Activated B cell treated with CpG ODN at 0.5 μM for 24 hours (primary cell): ENCODE data around the gene ZCWPW1. TPM values are rescaled to one million over a fixed set of nuclear protein-coding genes. Genes with fewer than 3 reads are reported as not detected.
"Not testable (repeated sequence)": the region's sequence is repeated elsewhere in the genome, so short reads cannot be mapped to it uniquely, and the experiment has no call there.

Experiments used
- ATAC-seq: fragments of 200-7000 bp; cut with Tn5 transposase; one replicate; pipeline ENCODE4 v1.10.0; 2021; ENCODE audit warnings: low read depth, mild to moderate bottlenecking, moderate library complexity
- CTCF ChIA-PET: fragments of 350-600 bp; sonication (Branson Sonifier 250); formaldehyde crosslinking; loops from one replicate; lab custom pipeline; 2021; ENCODE audit warnings: antibody characterized with exemption; lab: Charles Lee
- POLR2A ChIA-PET: fragments of 350-600 bp; sonication (Branson Sonifier 250); formaldehyde crosslinking; loops from one replicate; lab custom pipeline; 2021; ENCODE audit warnings: antibody characterized with exemption; lab: Charles Lee
- DNase-seq: peaks from one replicate; pipeline ENCODE4 v3.0.0; 2022
- H3K27ac Mint-ChIP-seq: one replicate; pipeline ENCODE4 v1.8.0; 2020; ENCODE audit warnings: mixed read lengths
- H3K27me3 Mint-ChIP-seq: one replicate; pipeline ENCODE4 v1.8.0; 2021; ENCODE audit warnings: mixed read lengths
- H3K36me3 Mint-ChIP-seq: one replicate; pipeline ENCODE4 v1.8.0; 2021; ENCODE audit warnings: low read depth, mixed read lengths
- H3K4me1 Mint-ChIP-seq: one replicate; pipeline ENCODE4 v1.8.0; 2021; ENCODE audit warnings: mixed read lengths
- H3K4me3 Mint-ChIP-seq: one replicate; pipeline ENCODE4 v1.8.0; 2020; ENCODE audit warnings: mild to moderate bottlenecking, mixed read lengths
- H3K9me3 Mint-ChIP-seq: one replicate; pipeline ENCODE4 v1.8.0; 2020; ENCODE audit warnings: mixed read lengths
- intact Hi-C: fragments of 100-400 bp; cut with micrococcal nuclease; formaldehyde crosslinking; loops from one replicate; pipeline ENCODE4 v1.15.1; 2024
- total RNA-seq: library from RNA; stranded (reverse); gene quantifications from 2 replicates; pipeline ENCODE4 v1.2.3, GENCODE V29; 2022
- TF ChIP-seq, protein P1 (sequence below): fragments of 200-600 bp; IDR thresholded peaks from one replicate; pipeline ENCODE4 v1.8.0; 2022; ENCODE audit warnings: antibody characterized with exemption, mild to moderate bottlenecking

The ZCWPW1 gene
- total RNA-seq, 1 donor from 2014 or later, result 10.8 TPM

DNA sequence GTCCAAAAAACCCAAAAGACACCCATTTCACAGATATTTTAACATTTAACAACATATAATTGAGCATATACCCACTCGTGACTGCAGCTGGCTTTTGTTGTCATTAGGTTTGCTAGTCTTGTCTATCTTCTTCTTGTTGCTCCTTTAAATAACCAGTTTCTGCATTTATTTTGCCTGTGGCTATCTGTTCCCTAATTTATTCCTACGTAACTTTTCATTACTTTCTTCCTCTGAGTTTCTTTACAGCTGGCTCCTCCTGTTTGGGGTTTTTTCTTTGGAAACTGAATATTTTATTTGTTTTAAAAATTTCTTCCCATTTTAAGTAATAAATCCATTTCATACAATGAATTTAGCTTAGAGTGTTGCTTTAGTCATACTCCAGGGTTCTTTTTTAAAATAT is 40.8 kb downstream of the ZCWPW1 start:
- no peaks in the 10 kb centered on the region for H3K36me3 Mint-ChIP-seq
- H3K9me3 Mint-ChIP-seq, result no peaks in the 10 kb centered on the region
- DNase-seq, result no peak
- H3K27me3 Mint-ChIP-seq, result no peaks in the 10 kb centered on the region
- H3K4me1 Mint-ChIP-seq, result peaks cover 14% of the 10 kb centered on the region
- ATAC-seq, result no peak
- intact Hi-C loops, result no loop called here
- POLR2A ChIA-PET, result no interaction called here
- CTCF ChIA-PET, result interaction anchor here (0.9 to 1.4 kb wide), 2 partner anchors 20 to 29 kb away, joined by 3 read pairs; no protein-coding TSS in a partner anchor
- H3K4me3 Mint-ChIP-seq, result no peak overlapping the region
- H3K27ac Mint-ChIP-seq, result no peak overlapping the region
- TF ChIP-seq, protein P1, sequence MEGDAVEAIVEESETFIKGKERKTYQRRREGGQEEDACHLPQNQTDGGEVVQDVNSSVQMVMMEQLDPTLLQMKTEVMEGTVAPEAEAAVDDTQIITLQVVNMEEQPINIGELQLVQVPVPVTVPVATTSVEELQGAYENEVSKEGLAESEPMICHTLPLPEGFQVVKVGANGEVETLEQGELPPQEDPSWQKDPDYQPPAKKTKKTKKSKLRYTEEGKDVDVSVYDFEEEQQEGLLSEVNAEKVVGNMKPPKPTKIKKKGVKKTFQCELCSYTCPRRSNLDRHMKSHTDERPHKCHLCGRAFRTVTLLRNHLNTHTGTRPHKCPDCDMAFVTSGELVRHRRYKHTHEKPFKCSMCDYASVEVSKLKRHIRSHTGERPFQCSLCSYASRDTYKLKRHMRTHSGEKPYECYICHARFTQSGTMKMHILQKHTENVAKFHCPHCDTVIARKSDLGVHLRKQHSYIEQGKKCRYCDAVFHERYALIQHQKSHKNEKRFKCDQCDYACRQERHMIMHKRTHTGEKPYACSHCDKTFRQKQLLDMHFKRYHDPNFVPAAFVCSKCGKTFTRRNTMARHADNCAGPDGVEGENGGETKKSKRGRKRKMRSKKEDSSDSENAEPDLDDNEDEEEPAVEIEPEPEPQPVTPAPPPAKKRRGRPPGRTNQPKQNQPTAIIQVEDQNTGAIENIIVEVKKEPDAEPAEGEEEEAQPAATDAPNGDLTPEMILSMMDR, result no peak

DNA sequence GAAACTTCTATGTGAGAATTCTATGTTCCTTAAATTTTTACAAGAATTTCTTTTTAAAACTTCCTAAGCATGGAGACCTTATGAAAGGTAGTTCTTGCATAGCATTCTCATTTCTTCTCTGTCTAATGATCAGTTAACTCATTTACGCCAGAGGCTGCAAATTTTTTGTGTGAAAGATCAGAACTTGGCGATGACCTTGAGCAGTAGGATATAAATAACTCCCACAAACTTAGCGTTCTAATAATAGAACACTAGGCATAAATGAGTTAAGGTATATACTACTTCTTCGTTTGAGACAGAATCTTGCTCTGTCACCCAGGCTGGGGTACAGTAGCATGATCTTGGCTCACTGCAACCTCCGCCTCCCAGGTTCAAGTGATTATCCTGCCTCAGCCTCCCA is 41.6 kb downstream of the ZCWPW1 start:
- POLR2A ChIA-PET, result no interaction called here
- Mint-ChIP-seq H3K9me3 (no peaks in the 10 kb centered on the region), H3K27me3 (no peaks in the 10 kb centered on the region), H3K4me1 (peaks cover 6% of the 10 kb centered on the region), H3K36me3 (no peaks in the 10 kb centered on the region), H3K27ac (no peak overlapping the region), H3K4me3 (no peak overlapping the region)
- DNase-seq (no peak), ATAC-seq (no peak)
- CTCF ChIA-PET, result interaction anchor here (0.7 to 1.4 kb wide), 2 partner anchors 21 to 128 kb away, joined by 3 read pairs; no protein-coding TSS in a partner anchor
- intact Hi-C loops, result no loop called here
- TF ChIP-seq, protein P1, result no peak

DNA sequence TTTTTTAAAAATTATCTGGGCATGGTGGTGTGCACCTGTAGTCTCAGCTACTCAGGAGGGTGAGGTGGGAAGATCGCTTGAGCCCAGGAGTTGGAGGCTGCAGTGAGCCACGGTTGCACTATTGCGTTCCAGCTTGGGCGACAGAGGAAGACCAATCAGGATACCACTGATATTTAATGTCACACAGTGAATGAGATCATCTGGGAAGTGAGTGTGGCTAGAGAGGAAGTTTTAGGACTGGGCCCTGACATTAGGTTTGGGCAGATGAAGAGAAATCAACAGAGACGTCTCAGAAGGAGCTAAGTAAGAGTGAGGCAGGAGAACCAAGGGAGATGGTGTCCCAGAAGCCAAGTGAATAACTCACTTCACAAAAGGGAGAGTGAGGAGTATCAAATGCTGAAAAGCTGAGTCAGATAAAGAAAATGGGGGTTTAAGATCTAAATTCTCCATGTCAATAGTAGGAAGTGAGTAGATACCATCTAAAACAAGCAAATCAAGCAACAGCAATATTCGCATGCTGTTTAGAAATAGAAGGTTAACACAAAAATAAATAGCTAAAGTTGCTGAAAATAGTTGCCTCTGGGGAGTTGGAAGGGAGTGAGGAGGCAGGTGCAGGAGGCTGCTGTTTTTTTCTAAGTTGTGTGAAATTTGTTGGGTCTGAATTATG is 43.7 kb downstream of the ZCWPW1 start:
- DNase-seq, result no peak
- intact Hi-C loops, result no loop called here
- POLR2A ChIA-PET, result interaction anchor here (0.7 kb wide), 1 partner anchor 16 kb away, joined by 3 read pairs; no protein-coding TSS in a partner anchor
- TF ChIP-seq, protein P1, result no peak
- no peaks in the 10 kb centered on the region for H3K36me3 Mint-ChIP-seq
- ATAC-seq, result no peak
- CTCF ChIA-PET, result interaction anchor here (1.1 kb wide), 1 partner anchor 23 kb away, joined by 3 read pairs; no protein-coding TSS in a partner anchor
- H3K9me3 Mint-ChIP-seq, result no peaks in the 10 kb centered on the region
- H3K27me3 Mint-ChIP-seq, result no peaks in the 10 kb centered on the region
- no peak overlapping the region for H3K4me3 Mint-ChIP-seq
- H3K4me1 Mint-ChIP-seq, result peaks cover 11% of the 10 kb centered on the region
- no peak overlapping the region for H3K27ac Mint-ChIP-seq

DNA sequence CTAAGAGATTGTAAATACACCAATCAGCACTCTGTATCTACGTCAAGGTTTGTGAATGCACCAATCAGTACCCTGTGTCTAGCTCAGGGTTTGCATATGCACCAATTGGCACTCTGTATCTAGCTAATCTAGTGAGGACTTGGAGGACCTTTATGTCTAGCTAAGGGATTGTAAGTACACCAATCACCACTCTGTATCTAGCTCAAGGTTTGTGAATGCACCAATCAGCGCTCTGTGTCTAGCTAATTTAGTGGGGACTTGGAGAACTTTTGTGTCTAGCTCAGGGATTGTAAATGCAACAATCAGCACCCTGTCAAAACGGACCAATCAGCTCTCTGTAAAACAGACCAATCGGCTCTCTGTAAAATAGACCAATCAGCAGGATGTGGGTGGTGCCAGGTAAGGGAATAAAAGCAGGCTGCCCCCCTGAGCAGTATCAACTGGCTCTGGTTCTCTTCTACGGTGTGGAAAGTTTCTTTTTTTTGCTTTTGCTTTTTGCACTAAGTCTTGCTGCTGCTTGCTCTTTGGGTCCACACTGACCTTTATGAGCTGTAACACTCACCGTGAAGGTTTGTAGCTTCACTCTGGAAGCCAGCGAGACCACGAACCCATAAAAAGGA is 46.2 kb downstream of the ZCWPW1 start:
- H3K36me3 Mint-ChIP-seq, ATAC-seq, intact Hi-C loops, DNase-seq, H3K27me3 Mint-ChIP-seq, H3K9me3 Mint-ChIP-seq, H3K4me3 Mint-ChIP-seq, H3K27ac Mint-ChIP-seq: not testable (repeated sequence)
- H3K4me1 Mint-ChIP-seq, result peaks cover 11% of the 10 kb centered on the region
- ChIA-PET POLR2A (interaction anchor here (0.6 to 1.0 kb wide), 2 partner anchors 13 to 268 kb away, joined by 3 to 4 read pairs; no protein-coding TSS in a partner anchor), CTCF (interaction anchor here (1.2 kb wide), 1 partner anchor 13 kb away, joined by 3 read pairs; no protein-coding TSS in a partner anchor)

DNA sequence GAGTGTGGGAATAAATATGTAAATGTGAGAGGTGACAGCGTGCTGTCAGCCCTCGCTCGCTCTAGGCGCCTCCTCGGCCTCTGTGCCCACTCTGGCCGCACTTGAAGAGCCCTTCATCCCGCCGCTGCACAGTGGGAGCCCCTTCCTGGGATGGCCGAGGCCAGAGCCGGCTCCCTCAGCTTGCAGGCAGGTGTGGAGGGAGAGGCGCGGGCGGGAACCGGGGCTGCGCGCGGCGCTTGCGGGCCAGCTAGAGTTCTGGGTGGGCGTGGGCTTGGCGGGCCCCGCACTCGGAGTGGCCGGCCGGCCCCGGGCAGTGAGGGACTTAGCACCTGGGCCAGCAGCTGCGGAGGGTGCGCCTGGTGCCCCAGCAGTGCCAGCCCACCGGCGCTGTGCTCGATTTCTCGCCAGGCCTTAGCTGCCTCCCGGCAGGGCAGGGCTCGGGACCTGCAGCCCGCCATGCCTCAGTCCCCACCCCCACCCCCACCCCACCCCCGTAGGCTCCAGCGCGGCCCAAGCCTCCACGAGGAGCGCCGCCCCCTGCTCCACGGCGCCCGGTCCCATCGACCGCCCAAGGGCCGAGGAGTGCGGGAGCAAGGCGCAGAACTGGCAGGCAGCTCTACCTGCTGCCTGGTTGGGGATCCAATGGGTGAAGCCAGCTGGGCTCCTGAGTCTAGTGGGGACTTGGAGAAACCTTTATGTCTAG is 46.8 kb downstream of the ZCWPW1 start:
- ATAC-seq, H3K9me3 Mint-ChIP-seq, H3K36me3 Mint-ChIP-seq, intact Hi-C loops, H3K4me3 Mint-ChIP-seq, H3K27me3 Mint-ChIP-seq, H3K27ac Mint-ChIP-seq, DNase-seq: not testable (repeated sequence)
- peaks cover 11% of the 10 kb centered on the region for H3K4me1 Mint-ChIP-seq
- POLR2A ChIA-PET, result interaction anchor here (0.6 to 1.0 kb wide), 5 partner anchors 12 to 1127 kb away, joined by 3 to 7 read pairs (median 4); no protein-coding TSS in a partner anchor
- CTCF ChIA-PET, result interaction anchor here (1.2 kb wide), 1 partner anchor 12 kb away, joined by 3 read pairs; no protein-coding TSS in a partner anchor
